ENCODE results near the gene IFT20. TPM values are rescaled to one million over a fixed set of nuclear protein-coding genes. Genes with fewer than 3 reads are reported as not detected.

Gene IFT20
- total RNA-seq, 1 experiment from 2014 or later, result 21.0 TPM

DNA sequence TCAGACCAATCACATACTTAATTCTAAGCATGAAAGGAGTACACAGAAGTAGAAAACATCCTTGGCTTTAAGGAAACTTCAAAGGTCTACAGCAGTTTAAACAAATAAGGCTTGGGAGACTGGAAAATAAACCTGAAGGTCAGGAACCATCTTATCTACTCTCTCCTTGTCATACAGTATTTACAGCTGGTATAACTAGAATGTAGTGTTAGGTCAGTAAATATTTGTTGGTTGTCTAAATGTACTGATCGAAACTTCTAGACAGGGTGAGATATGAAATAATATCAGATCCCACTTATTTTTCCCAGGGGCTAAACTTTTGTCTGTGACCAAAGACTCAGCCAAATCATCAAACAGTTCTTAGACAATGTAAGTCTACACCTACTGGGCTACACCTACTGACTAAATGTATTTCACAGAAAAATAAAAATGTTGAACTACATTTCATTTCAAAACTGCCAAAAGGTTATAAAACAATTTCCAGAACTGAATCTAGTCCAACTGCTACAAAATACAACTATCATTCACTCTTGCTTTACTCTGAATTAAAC, 43.4 kb downstream of the IFT20 start:
- Histone ChIP-seq H3K18ac (ENCODE audit: insufficient read length, low read depth, low read length) (no peak overlapping the region), H3K14ac (ENCODE audit: insufficient read depth, low read length) (no peak overlapping the region), H4K20me1 (ENCODE audit: control insufficient read depth, insufficient read depth, insufficient read length) (no peaks in the 10 kb centered on the region), H3K79me1 (ENCODE audit: insufficient read depth, low read depth, low read length, poor library complexity, severe bottlenecking) (no peaks in the 10 kb centered on the region), H3K27me3 (ENCODE audit: insufficient read depth, low read length) (no peaks in the 10 kb centered on the region), H3K27ac (ENCODE audit: insufficient read length, low read depth, low read length) (no peak overlapping the region), H3K9ac (ENCODE audit: extremely low read depth, insufficient read length, low read length) (no peak overlapping the region), H4K8ac (replicated peaks; ENCODE audit: insufficient read length, low read depth, low read length) (no peak overlapping the region), H3T11ph (ENCODE audit: low read length) (no peak overlapping the region), H3K56ac (ENCODE audit: insufficient read length, low read depth, low read length) (no peak overlapping the region), H3K23me2 (ENCODE audit: insufficient read length, low read depth, low read length, poor library complexity, severe bottlenecking) (no peaks in the 10 kb centered on the region), H4K91ac (ENCODE audit: insufficient read length, low read depth, low read length) (no peak overlapping the region), H3K23ac (ENCODE audit: insufficient read length, low read depth, low read length) (no peak overlapping the region), H2BK5ac (ENCODE audit: insufficient read length, low read length) (no peak overlapping the region), H2BK12ac (ENCODE audit: insufficient read length, low read depth, low read length) (no peak overlapping the region), H2BK120ac (ENCODE audit: low read depth, low read length, poor library complexity, severe bottlenecking) (no peak overlapping the region), H3K4ac (ENCODE audit: low read depth, low read length) (no peak overlapping the region), H3K4me2 (ENCODE audit: insufficient read depth, insufficient read length, low read length) (no peak overlapping the region), H3K4me1 (ENCODE audit: insufficient read depth, low read length) (no peaks in the 10 kb centered on the region), H2BK20ac (ENCODE audit: low read depth, low read length, poor library complexity, severe bottlenecking) (no peak overlapping the region), H2AFZ (ENCODE audit: low read length) (no peak overlapping the region), H2BK15ac (ENCODE audit: low read depth, low read length) (no peak overlapping the region), H4K5ac (ENCODE audit: insufficient read length, low read depth, low read length) (no peak overlapping the region), H3K9me3 (ENCODE audit: control insufficient read depth, low read depth, low read length) (no peaks in the 10 kb centered on the region), H2AK5ac (ENCODE audit: insufficient read length, low read length) (no peak overlapping the region), H3K79me2 (ENCODE audit: insufficient read depth, low read length) (no peaks in the 10 kb centered on the region)
- Mint-ChIP-seq H3K9me3 (no peaks in the 10 kb centered on the region), H3K27me3 (ENCODE audit: low read depth) (no peaks in the 10 kb centered on the region), H3K36me3 (ENCODE audit: insufficient read depth in 1 of 3, low read depth in 3 of 3) (no peaks in the 10 kb centered on the region), H3K4me1 (no peaks in the 10 kb centered on the region), H3K27ac (no peak overlapping the region), H3K4me3 (no peak overlapping the region)
- TF ChIP-seq, protein P1, sequence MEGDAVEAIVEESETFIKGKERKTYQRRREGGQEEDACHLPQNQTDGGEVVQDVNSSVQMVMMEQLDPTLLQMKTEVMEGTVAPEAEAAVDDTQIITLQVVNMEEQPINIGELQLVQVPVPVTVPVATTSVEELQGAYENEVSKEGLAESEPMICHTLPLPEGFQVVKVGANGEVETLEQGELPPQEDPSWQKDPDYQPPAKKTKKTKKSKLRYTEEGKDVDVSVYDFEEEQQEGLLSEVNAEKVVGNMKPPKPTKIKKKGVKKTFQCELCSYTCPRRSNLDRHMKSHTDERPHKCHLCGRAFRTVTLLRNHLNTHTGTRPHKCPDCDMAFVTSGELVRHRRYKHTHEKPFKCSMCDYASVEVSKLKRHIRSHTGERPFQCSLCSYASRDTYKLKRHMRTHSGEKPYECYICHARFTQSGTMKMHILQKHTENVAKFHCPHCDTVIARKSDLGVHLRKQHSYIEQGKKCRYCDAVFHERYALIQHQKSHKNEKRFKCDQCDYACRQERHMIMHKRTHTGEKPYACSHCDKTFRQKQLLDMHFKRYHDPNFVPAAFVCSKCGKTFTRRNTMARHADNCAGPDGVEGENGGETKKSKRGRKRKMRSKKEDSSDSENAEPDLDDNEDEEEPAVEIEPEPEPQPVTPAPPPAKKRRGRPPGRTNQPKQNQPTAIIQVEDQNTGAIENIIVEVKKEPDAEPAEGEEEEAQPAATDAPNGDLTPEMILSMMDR (conservative IDR thresholded peaks at IDR 0.05), result no peak
- DNase-seq, result no peak
- WGBS (ENCODE audit: extremely low coverage, insufficient read length, low lambda C conversion rate), result no CpG with 5 or more reads among the region's 1 CpG
